Colonic mucosa (tissue), 4 donors: ENCODE data around the gene NEGR1. TPM values are rescaled to one million over a fixed set of nuclear protein-coding genes. Genes with fewer than 3 reads are reported as not detected.

Experiments
- DNase-seq: peaks from one replicate; pipeline ENCODE4 v3.0.0-alpha.2; 2020
- H3K27ac ChIP-seq: fragments of 200-600 bp; one replicate; pipeline ENCODE4 v1.8.0; 2021
- H3K27me3 ChIP-seq: fragments of 200-600 bp; one replicate; pipeline ENCODE4 v1.8.0; 2021
- H3K36me3 ChIP-seq: fragments of 200-600 bp; one replicate; pipeline ENCODE4 v1.8.0; 2021
- H3K4me1 ChIP-seq: fragments of 200-600 bp; one replicate; pipeline ENCODE4 v1.8.0; 2021; ENCODE audit warnings: mild to moderate bottlenecking
- H3K4me3 ChIP-seq: fragments of 200-600 bp; one replicate; pipeline ENCODE4 v1.8.0; 2021
- H3K9ac ChIP-seq, 2 donors: one replicate each; pipeline ENCODE4 v1.7.0; 2013; ENCODE audit warnings: control low read depth in 2 of 2, low read depth in 2 of 2, low read length in 2 of 2
- H3K9me3 ChIP-seq: fragments of 200-600 bp; one replicate; pipeline ENCODE4 v1.8.0; 2021
- intact Hi-C: fragments of 100-400 bp; cut with DNase I; formaldehyde crosslinking; loops from one replicate; pipeline ENCODE4 v1.14.1; 2022
- total RNA-seq, 2 donors: library from RNA; stranded (reverse); fragmentation: NEBNext Ultra II Directional in 1 of 2; extraction: Animal tissue kit (Norgen Biotek cat#: 25700) in 1 of 2; gene quantifications; one replicate each; pipeline ENCODE4 v1.2.1, GENCODE V29; 2021
- TF ChIP-seq, protein P1 (sequence below): fragments of 200-600 bp; IDR thresholded peaks from one replicate; pipeline ENCODE4 v1.8.0; 2022; ENCODE audit warnings: antibody characterized with exemption, mild to moderate bottlenecking
- donor health status: healthy.
- donor health status: DM: no; HTN: no; CAD: no.
- donor health status: DM: no; HTN: no; CAD: no.

The NEGR1 gene
- total RNA-seq, 2 donors from 2014 or later = 4.0 to 9.2 TPM

DNA sequence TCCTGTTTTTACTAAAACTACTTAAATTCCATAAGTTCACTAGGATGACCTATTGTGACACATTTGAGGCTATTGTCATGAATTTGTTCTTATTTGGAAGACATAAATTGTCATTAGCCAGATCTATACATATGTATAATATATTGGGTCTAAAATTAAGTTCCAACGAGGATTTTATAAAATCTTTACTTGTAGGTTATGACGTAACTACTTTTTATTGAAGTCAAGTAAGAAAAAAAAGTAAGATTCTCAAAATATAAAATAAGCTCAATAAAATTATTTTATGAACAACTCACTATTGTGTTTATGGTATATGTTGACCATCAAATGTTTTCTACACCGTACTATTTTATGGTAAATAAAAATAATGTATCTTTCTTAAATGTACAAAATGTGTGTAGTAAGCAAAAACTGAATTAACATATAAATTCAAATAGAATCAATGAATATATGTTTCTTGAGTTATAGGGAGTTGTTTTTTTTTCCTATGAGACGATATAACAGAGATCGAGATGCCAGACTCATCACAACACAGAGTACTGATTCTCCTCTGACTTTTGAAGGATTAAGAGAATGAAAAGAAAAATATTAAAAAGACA is 64.1 kb downstream of the NEGR1 start:
- H3K4me1 ChIP-seq = no peaks in the 10 kb centered on the region
- intact Hi-C loops = no loop called here
- H3K9ac ChIP-seq = no peak overlapping the region
- no peak overlapping the region for H3K27ac ChIP-seq
- DNase-seq = no peak
- TF ChIP-seq, protein P1, sequence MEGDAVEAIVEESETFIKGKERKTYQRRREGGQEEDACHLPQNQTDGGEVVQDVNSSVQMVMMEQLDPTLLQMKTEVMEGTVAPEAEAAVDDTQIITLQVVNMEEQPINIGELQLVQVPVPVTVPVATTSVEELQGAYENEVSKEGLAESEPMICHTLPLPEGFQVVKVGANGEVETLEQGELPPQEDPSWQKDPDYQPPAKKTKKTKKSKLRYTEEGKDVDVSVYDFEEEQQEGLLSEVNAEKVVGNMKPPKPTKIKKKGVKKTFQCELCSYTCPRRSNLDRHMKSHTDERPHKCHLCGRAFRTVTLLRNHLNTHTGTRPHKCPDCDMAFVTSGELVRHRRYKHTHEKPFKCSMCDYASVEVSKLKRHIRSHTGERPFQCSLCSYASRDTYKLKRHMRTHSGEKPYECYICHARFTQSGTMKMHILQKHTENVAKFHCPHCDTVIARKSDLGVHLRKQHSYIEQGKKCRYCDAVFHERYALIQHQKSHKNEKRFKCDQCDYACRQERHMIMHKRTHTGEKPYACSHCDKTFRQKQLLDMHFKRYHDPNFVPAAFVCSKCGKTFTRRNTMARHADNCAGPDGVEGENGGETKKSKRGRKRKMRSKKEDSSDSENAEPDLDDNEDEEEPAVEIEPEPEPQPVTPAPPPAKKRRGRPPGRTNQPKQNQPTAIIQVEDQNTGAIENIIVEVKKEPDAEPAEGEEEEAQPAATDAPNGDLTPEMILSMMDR = no peak
- no peak overlapping the region for H3K4me3 ChIP-seq
- H3K27me3 ChIP-seq = no peaks in the 10 kb centered on the region
- H3K36me3 ChIP-seq = no peaks in the 10 kb centered on the region
- H3K9me3 ChIP-seq = no peaks in the 10 kb centered on the region

DNA sequence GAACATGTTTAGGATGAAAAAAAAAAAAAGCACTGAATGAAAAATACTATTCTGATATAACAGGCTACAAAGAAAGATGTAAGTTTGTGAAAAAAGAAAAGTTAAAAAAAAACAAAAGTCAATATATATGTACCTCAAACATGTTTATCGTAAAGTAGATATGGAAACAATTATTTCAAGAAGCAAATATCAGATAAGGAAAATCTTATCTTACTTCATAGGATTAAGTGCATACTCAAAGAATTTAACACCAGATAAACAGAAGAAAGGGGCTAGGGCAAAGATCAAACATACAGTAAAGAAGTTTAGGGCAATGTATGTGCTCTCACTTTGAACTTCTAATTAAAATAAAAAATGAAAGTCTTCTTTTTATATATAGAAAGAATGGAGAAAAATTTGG is 75.3 kb downstream of the NEGR1 start:
- intact Hi-C loops = no loop called here
- no peak overlapping the region for H3K9ac ChIP-seq
- no peaks in the 10 kb centered on the region for H3K4me1 ChIP-seq
- no peak overlapping the region for H3K4me3 ChIP-seq
- no peaks in the 10 kb centered on the region for H3K9me3 ChIP-seq
- DNase-seq = no peak
- TF ChIP-seq, protein P1 = no peak
- H3K27me3 ChIP-seq = no peaks in the 10 kb centered on the region
- H3K27ac ChIP-seq = no peak overlapping the region
- H3K36me3 ChIP-seq = no peaks in the 10 kb centered on the region

DNA sequence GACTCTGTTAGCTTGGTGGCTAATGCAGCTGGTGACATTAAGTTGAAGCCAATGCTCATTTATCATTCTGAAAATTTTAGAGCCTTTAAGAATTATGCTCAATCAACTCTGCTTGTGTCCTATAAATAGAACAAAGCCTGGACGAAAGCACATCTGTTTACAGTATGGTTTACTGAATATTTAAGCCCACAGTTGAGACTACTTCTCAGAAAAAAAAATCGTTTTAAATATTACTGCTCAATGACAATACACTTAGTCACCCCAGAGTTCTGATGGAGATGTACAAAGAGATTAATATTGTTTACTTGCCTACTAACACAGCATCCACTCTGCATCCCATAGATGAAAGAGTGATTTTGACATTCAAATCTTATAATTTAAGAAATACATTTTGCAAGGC is 79.6 kb downstream of the NEGR1 start:
- TF ChIP-seq, protein P1 = no peak
- intact Hi-C loops = no loop called here
- H3K27ac ChIP-seq = no peak overlapping the region
- no peaks in the 10 kb centered on the region for H3K9me3 ChIP-seq
- H3K4me3 ChIP-seq = no peak overlapping the region
- no peak overlapping the region for H3K9ac ChIP-seq
- no peaks in the 10 kb centered on the region for H3K27me3 ChIP-seq
- no peaks in the 10 kb centered on the region for H3K4me1 ChIP-seq
- DNase-seq = no peak
- H3K36me3 ChIP-seq = no peaks in the 10 kb centered on the region

DNA sequence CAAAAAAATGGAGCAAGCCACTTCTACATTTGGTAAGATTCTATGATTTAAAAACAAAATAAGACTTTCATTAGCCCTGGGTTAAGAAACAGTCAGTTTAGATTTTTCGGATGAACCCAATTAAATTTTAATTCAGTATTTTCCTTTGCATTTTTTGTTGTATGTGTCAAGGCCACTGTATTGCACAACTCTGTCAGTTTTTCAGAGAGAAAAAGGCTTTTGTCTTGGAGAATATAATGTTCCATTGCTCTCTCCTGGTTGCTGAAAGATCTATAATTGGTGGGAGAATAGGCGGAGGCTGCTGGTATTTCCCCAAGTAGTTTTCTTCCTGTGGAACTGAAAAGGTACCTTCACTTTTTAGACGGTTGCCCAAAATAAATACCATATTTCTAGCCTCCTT is 84.6 kb downstream of the NEGR1 start:
- H3K27me3 ChIP-seq = no peaks in the 10 kb centered on the region
- H3K4me1 ChIP-seq = no peaks in the 10 kb centered on the region
- no peak overlapping the region for H3K9ac ChIP-seq
- no peak overlapping the region for H3K27ac ChIP-seq
- no peak for DNase-seq
- TF ChIP-seq, protein P1 = no peak
- no peaks in the 10 kb centered on the region for H3K9me3 ChIP-seq
- intact Hi-C loops = no loop called here
- H3K36me3 ChIP-seq = no peaks in the 10 kb centered on the region
- no peak overlapping the region for H3K4me3 ChIP-seq

DNA sequence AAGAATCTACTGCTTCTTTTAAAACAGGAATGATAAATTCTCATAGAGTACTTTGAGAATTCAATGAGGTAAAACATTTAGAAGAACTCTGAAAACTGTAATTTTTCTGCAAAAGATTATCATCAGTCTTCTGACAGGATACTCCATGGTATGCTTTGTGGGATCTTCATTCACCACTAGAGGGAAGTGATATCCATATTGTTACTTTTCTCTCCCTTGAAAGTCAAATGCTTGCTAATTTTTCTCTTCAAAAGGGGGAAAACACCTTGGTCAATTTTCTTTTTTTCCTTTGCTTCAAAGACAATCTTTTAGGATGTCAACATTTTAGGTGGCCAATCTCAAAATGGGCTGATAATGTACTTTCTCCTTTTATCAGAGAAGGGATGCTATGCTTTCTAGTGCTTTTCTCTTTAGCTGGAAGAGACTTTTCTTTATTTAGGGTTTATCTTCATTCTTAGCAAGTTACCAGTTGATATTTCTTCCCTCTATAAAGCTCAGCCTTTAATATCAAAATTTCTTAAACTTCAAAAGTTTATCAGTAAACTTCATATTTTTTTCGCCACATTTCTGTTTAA is 95.5 kb downstream of the NEGR1 start:
- Histone ChIP-seq H3K4me1 (no peaks in the 10 kb centered on the region), H3K27me3 (no peaks in the 10 kb centered on the region), H3K4me3 (no peak overlapping the region), H3K9me3 (no peaks in the 10 kb centered on the region), H3K36me3 (no peaks in the 10 kb centered on the region), H3K9ac (no peak overlapping the region), H3K27ac (no peak overlapping the region)
- TF ChIP-seq, protein P1 = no peak
- intact Hi-C loops = no loop called here
- DNase-seq = no peak
